Transverse colon (tissue), 4 donors: ENCODE measurements around the gene SLC4A3.

Source experiments
- POLR2AphosphoS5 ChIP-seq, 3 donors: sonication (generic); formaldehyde crosslinking; IDR thresholded peaks; one replicate each; pipeline ENCODE4 v1.6.1; 2016; ENCODE audit warnings: antibody characterized with exemption in 3 of 3
- TF ChIP-seq, protein P1 (sequence below), 5 experiments: fragments of 200-600 bp in 3 of 5; fragments of 450-650 bp in 2 of 5; sonication (generic) in 3 of 5; IDR thresholded peaks; 1 replicate in 2 of 5; 2 replicates in 3 of 5; pipeline ENCODE4 v1.5.1; 2016 to 2017; ENCODE audit warnings: antibody characterized with exemption in 5 of 5, inconsistent platforms in 3 of 5, mild to moderate bottlenecking in 2 of 5, moderate library complexity in 1 of 5

DNA sequence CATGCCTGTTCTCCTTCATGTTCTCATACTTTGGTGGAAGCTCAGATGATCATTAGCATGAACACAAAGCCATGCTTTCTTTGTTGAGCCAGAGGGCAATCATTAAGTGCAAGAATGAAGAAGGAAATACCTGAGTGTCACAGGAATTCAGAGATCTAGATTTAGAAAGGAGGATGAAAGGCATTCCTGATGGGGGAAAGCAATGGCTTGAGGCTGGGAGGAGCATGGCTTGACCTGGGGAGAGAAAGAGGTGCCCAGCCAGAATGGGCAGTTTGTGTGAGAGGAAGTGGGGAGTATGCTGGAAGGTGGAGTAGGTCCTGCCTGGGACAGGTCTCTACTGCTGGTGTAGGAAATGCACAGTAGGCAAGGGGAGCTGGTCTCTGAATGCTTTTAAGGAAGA is 35.1 kb downstream of the SLC4A3 start:
- TF ChIP-seq, protein P1, sequence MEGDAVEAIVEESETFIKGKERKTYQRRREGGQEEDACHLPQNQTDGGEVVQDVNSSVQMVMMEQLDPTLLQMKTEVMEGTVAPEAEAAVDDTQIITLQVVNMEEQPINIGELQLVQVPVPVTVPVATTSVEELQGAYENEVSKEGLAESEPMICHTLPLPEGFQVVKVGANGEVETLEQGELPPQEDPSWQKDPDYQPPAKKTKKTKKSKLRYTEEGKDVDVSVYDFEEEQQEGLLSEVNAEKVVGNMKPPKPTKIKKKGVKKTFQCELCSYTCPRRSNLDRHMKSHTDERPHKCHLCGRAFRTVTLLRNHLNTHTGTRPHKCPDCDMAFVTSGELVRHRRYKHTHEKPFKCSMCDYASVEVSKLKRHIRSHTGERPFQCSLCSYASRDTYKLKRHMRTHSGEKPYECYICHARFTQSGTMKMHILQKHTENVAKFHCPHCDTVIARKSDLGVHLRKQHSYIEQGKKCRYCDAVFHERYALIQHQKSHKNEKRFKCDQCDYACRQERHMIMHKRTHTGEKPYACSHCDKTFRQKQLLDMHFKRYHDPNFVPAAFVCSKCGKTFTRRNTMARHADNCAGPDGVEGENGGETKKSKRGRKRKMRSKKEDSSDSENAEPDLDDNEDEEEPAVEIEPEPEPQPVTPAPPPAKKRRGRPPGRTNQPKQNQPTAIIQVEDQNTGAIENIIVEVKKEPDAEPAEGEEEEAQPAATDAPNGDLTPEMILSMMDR (IDR thresholded peaks at IDR 0.05) = no peak
- no peak for TF ChIP-seq POLR2AphosphoS5 (IDR thresholded peaks at IDR 0.05)
